ENCODE measurements around the gene PCNX1.

Gene PCNX1

GRCh38 chr14:70981000-70981952 is 74.0 kb downstream of the PCNX1 start:
- Histone ChIP-seq H3K36me3 (ENCODE audit: control insufficient read depth in 5 of 5, insufficient read depth in 5 of 5, low read length in 5 of 5) (peaks cover 15 to 25% (median 20%) of the 10 kb centered on the region in 5 donors), H3K4me1 (ENCODE audit: control insufficient read depth in 5 of 5, insufficient read depth in 5 of 5, low read length in 5 of 5) (peaks cover 0 to 11% (median 4%) of the 10 kb centered on the region in 5 donors), H3K27ac (ENCODE audit: low read depth, low read length) (no peak overlapping the region), H3K4me3 (ENCODE audit: low read depth in 1 of 5, low read length in 5 of 5) (no peak overlapping the region), H3K9me3 (ENCODE audit: control insufficient read depth in 5 of 5, low read length in 5 of 5) (no peaks in the 10 kb centered on the region), H3K27me3 (ENCODE audit: control insufficient read depth in 5 of 5, insufficient read depth in 4 of 5, low read length in 5 of 5) (no peaks in the 10 kb centered on the region), H3K9ac (ENCODE audit: low read length in 5 of 5) (peak overlapping the region in 2 of 5 donors; percentile 7 to 18)

GRCh38 chr14:70982200-70982599 is 74.9 kb downstream of the PCNX1 start:
- Histone ChIP-seq H3K27ac (ENCODE audit: low read depth, low read length) (no peak overlapping the region), H3K4me3 (ENCODE audit: low read depth in 1 of 5, low read length in 5 of 5) (no peak overlapping the region)

DNA sequence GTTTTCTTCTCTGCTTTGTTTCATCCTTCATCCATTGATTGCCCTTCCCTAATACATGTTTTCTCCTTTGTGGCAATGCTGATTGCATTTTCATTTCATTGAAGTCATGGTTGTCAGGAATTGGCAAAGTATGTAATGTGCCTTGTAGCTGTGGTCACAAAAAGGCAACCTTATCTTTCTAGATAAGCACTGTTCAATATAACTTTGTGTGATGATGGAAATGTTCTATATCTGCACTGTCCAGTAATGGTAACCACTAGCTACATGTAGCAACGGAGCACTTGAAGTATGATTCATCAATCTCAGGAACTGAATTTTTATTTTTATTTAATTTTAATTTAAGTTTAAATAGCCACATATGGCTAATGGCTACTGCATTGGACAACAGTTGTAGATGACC is 79.8 kb downstream of the PCNX1 start:
- no peak overlapping the region for H3K27ac ChIP-seq (ENCODE audit: low read depth, low read length)
- no peaks in the 10 kb centered on the region for H3K27me3 ChIP-seq (ENCODE audit: control insufficient read depth in 5 of 5, insufficient read depth in 4 of 5, low read length in 5 of 5)
- no peaks in the 10 kb centered on the region for H3K9me3 ChIP-seq (ENCODE audit: control insufficient read depth in 5 of 5, low read length in 5 of 5)
- peaks cover 3 to 9% (median 5%) of the 10 kb centered on the region in 5 donors for H3K36me3 ChIP-seq (ENCODE audit: control insufficient read depth in 5 of 5, insufficient read depth in 5 of 5, low read length in 5 of 5)
- peaks cover 0 to 3% (median 0%) of the 10 kb centered on the region in 5 donors for H3K4me1 ChIP-seq (ENCODE audit: control insufficient read depth in 5 of 5, insufficient read depth in 5 of 5, low read length in 5 of 5)
- no peak overlapping the region for H3K4me3 ChIP-seq (ENCODE audit: low read depth in 1 of 5, low read length in 5 of 5)
- H3K9ac ChIP-seq (ENCODE audit: low read length in 5 of 5) = no peak overlapping the region

More at GRCh38 chr14:70982200-70982599, 74.9 kb downstream of the PCNX1 start:
- Histone ChIP-seq H3K9ac (ENCODE audit: low read length in 5 of 5) (no peak overlapping the region), H3K36me3 (ENCODE audit: control insufficient read depth in 5 of 5, insufficient read depth in 5 of 5, low read length in 5 of 5) (peaks cover 13 to 18% (median 15%) of the 10 kb centered on the region in 5 donors), H3K9me3 (ENCODE audit: control insufficient read depth in 5 of 5, low read length in 5 of 5) (no peaks in the 10 kb centered on the region), H3K4me1 (ENCODE audit: control insufficient read depth in 5 of 5, insufficient read depth in 5 of 5, low read length in 5 of 5) (peaks cover 0 to 11% (median 4%) of the 10 kb centered on the region in 5 donors), H3K27me3 (ENCODE audit: control insufficient read depth in 5 of 5, insufficient read depth in 4 of 5, low read length in 5 of 5) (no peaks in the 10 kb centered on the region)

GRCh38 chr14:70988452-70988851 is 81.2 kb downstream of the PCNX1 start:
- Histone ChIP-seq H3K4me1 (ENCODE audit: control insufficient read depth in 5 of 5, insufficient read depth in 5 of 5, low read length in 5 of 5) (no peaks in the 10 kb centered on the region), H3K27ac (ENCODE audit: low read depth, low read length) (no peak overlapping the region), H3K36me3 (ENCODE audit: control insufficient read depth in 5 of 5, insufficient read depth in 5 of 5, low read length in 5 of 5) (peaks cover 2 to 9% (median 3%) of the 10 kb centered on the region in 5 donors), H3K9ac (ENCODE audit: low read length in 5 of 5) (no peak overlapping the region), H3K27me3 (ENCODE audit: control insufficient read depth in 5 of 5, insufficient read depth in 4 of 5, low read length in 5 of 5) (no peaks in the 10 kb centered on the region), H3K9me3 (ENCODE audit: control insufficient read depth in 5 of 5, low read length in 5 of 5) (no peaks in the 10 kb centered on the region), H3K4me3 (ENCODE audit: low read depth in 1 of 5, low read length in 5 of 5) (no peak overlapping the region)

- no peak overlapping the region for H3K9ac ChIP-seq (ENCODE audit: low read length in 5 of 5)
- no peak overlapping the region for H3K4me3 ChIP-seq (ENCODE audit: low read depth in 1 of 5, low read length in 5 of 5)
- H3K4me1 ChIP-seq (ENCODE audit: control insufficient read depth in 5 of 5, insufficient read depth in 5 of 5, low read length in 5 of 5) = no peaks in the 10 kb centered on the region
- peaks cover 4 to 11% (median 6%) of the 10 kb centered on the region in 5 donors for H3K36me3 ChIP-seq (ENCODE audit: control insufficient read depth in 5 of 5, insufficient read depth in 5 of 5, low read length in 5 of 5)
- no peak overlapping the region for H3K27ac ChIP-seq (ENCODE audit: low read depth, low read length)
- no peaks in the 10 kb centered on the region for H3K9me3 ChIP-seq (ENCODE audit: control insufficient read depth in 5 of 5, low read length in 5 of 5)
- H3K27me3 ChIP-seq (ENCODE audit: control insufficient read depth in 5 of 5, insufficient read depth in 4 of 5, low read length in 5 of 5) = no peaks in the 10 kb centered on the region
Measured at GRCh38 chr14:70993931-70994330, 86.7 kb downstream of the PCNX1 start.

- peaks cover 4 to 11% (median 6%) of the 10 kb centered on the region in 5 donors for H3K36me3 ChIP-seq (ENCODE audit: control insufficient read depth in 5 of 5, insufficient read depth in 5 of 5, low read length in 5 of 5)
- H3K4me1 ChIP-seq (ENCODE audit: control insufficient read depth in 5 of 5, insufficient read depth in 5 of 5, low read length in 5 of 5) = no peaks in the 10 kb centered on the region
- H3K27me3 ChIP-seq (ENCODE audit: control insufficient read depth in 5 of 5, insufficient read depth in 4 of 5, low read length in 5 of 5) = no peaks in the 10 kb centered on the region
- H3K9ac ChIP-seq (ENCODE audit: low read length in 5 of 5) = no peak overlapping the region
- H3K4me3 ChIP-seq (ENCODE audit: low read depth in 1 of 5, low read length in 5 of 5) = no peak overlapping the region
- H3K27ac ChIP-seq (ENCODE audit: low read depth, low read length) = no peak overlapping the region
- H3K9me3 ChIP-seq (ENCODE audit: control insufficient read depth in 5 of 5, low read length in 5 of 5) = no peaks in the 10 kb centered on the region
Measured at GRCh38 chr14:70995211-70995610, 88.0 kb downstream of the PCNX1 start.

DNA sequence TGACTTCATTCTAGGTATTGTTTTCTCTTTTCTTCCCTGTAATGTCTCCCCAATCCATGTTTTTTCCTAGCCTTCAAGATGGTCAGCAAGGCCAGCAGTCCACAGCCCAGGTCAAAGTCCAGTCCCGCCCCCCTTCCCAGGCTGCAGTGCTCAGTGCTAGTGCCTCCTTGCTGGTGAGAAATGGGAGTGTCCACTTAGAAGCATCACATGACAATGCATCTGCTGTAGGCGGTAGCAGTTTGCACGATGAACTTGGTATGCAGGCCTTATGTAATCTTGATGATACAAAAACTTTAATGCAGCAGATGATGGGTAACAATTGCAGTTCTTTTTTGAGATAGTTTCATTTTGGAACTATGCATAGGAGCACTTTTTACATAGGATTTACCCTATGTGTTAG is 88.4 kb downstream of the PCNX1 start:
- Histone ChIP-seq H3K4me3 (ENCODE audit: low read depth in 1 of 5, low read length in 5 of 5) (no peak overlapping the region), H3K27me3 (ENCODE audit: control insufficient read depth in 5 of 5, insufficient read depth in 4 of 5, low read length in 5 of 5) (no peaks in the 10 kb centered on the region), H3K9ac (ENCODE audit: low read length in 5 of 5) (no peak overlapping the region), H3K4me1 (ENCODE audit: control insufficient read depth in 5 of 5, insufficient read depth in 5 of 5, low read length in 5 of 5) (no peaks in the 10 kb centered on the region), H3K27ac (ENCODE audit: low read depth, low read length) (no peak overlapping the region), H3K9me3 (ENCODE audit: control insufficient read depth in 5 of 5, low read length in 5 of 5) (no peaks in the 10 kb centered on the region), H3K36me3 (ENCODE audit: control insufficient read depth in 5 of 5, insufficient read depth in 5 of 5, low read length in 5 of 5) (peaks cover 4 to 11% (median 6%) of the 10 kb centered on the region in 5 donors)

- H3K27ac ChIP-seq (ENCODE audit: low read depth, low read length) = no peak overlapping the region
- peaks cover 7 to 11% (median 10%) of the 10 kb centered on the region in 5 donors for H3K36me3 ChIP-seq (ENCODE audit: control insufficient read depth in 5 of 5, insufficient read depth in 5 of 5, low read length in 5 of 5)
- no peaks in the 10 kb centered on the region for H3K4me1 ChIP-seq (ENCODE audit: control insufficient read depth in 5 of 5, insufficient read depth in 5 of 5, low read length in 5 of 5)
- no peak overlapping the region for H3K9ac ChIP-seq (ENCODE audit: low read length in 5 of 5)
- no peaks in the 10 kb centered on the region for H3K27me3 ChIP-seq (ENCODE audit: control insufficient read depth in 5 of 5, insufficient read depth in 4 of 5, low read length in 5 of 5)
- no peak overlapping the region for H3K4me3 ChIP-seq (ENCODE audit: low read depth in 1 of 5, low read length in 5 of 5)
- no peaks in the 10 kb centered on the region for H3K9me3 ChIP-seq (ENCODE audit: control insufficient read depth in 5 of 5, low read length in 5 of 5)
Measured at GRCh38 chr14:70999117-70999516, 91.9 kb downstream of the PCNX1 start.

- H3K4me3 ChIP-seq (ENCODE audit: low read depth in 1 of 5, low read length in 5 of 5) = no peak overlapping the region
Measured at GRCh38 chr14:71000091-71000490, 92.8 kb downstream of the PCNX1 start.

DNA sequence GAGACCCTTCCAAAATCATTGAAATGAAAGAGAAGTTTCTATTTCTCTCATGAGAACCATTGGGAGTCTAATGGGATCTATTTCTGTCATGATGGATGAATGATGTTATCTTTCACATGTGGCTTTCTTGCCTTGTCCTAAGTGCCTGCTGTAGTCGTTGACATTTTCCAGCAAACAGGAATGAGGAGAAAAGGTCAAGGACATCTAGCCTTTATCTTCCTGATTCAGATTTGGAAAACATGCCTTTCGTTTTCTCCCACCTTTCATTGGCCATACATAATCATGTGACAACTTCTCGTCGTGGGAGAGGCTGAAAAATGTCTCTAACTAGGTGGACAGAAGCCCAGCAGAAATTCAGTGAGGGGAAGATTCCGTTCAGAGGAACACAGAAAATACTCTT is 94.5 kb downstream of the PCNX1 start:
- no peak overlapping the region for H3K27ac ChIP-seq (ENCODE audit: low read depth, low read length)
- no peaks in the 10 kb centered on the region for H3K9me3 ChIP-seq (ENCODE audit: control insufficient read depth in 5 of 5, low read length in 5 of 5)
- peaks cover 7 to 21% (median 17%) of the 10 kb centered on the region in 5 donors for H3K36me3 ChIP-seq (ENCODE audit: control insufficient read depth in 5 of 5, insufficient read depth in 5 of 5, low read length in 5 of 5)
- no peak overlapping the region for H3K9ac ChIP-seq (ENCODE audit: low read length in 5 of 5)
- H3K27me3 ChIP-seq (ENCODE audit: control insufficient read depth in 5 of 5, insufficient read depth in 4 of 5, low read length in 5 of 5) = no peaks in the 10 kb centered on the region
- no peak overlapping the region for H3K4me3 ChIP-seq (ENCODE audit: low read depth in 1 of 5, low read length in 5 of 5)
- H3K4me1 ChIP-seq (ENCODE audit: control insufficient read depth in 5 of 5, insufficient read depth in 5 of 5, low read length in 5 of 5) = no peaks in the 10 kb centered on the region

More at GRCh38 chr14:71000091-71000490, 92.8 kb downstream of the PCNX1 start:
- Histone ChIP-seq H3K9ac (ENCODE audit: low read length in 5 of 5) (no peak overlapping the region), H3K36me3 (ENCODE audit: control insufficient read depth in 5 of 5, insufficient read depth in 5 of 5, low read length in 5 of 5) (peaks cover 13 to 21% (median 18%) of the 10 kb centered on the region in 5 donors), H3K9me3 (ENCODE audit: control insufficient read depth in 5 of 5, low read length in 5 of 5) (no peaks in the 10 kb centered on the region), H3K27me3 (ENCODE audit: control insufficient read depth in 5 of 5, insufficient read depth in 4 of 5, low read length in 5 of 5) (no peaks in the 10 kb centered on the region), H3K27ac (ENCODE audit: low read depth, low read length) (no peak overlapping the region), H3K4me1 (ENCODE audit: control insufficient read depth in 5 of 5, insufficient read depth in 5 of 5, low read length in 5 of 5) (no peaks in the 10 kb centered on the region)

All from subcutaneous abdominal adipose tissue (tissue), 5 donors.